OCI-LY7 (cell line): Measurements from ENCODE around the gene PNMA6E. TPM values are rescaled to one million over a fixed set of nuclear protein-coding genes. Genes with fewer than 3 reads are reported as not detected.

Source experiments
- BruUV-seq: library from RNA; stranded (reverse); fragments of 400-500 nt; replicated peaks from 2 replicates; lab custom pipeline; 2021; lab: Mats Ljungman, UMichigan
- CTCF ChIA-PET: fragments of 300-600 bp; sonication (Branson Sonifier 250); formaldehyde crosslinking; loops from one replicate; lab custom pipeline; 2022; ENCODE audit warnings: antibody characterized with exemption; ENCODE audit not compliant: unreplicated experiment; lab: Charles Lee
- POLR2A ChIA-PET: fragments of 300-600 bp; sonication (Branson Sonifier 250); formaldehyde crosslinking; loops from one replicate; lab custom pipeline; 2022; ENCODE audit warnings: antibody characterized with exemption; lab: Charles Lee
- DNase-seq: peaks from one replicate; pipeline ENCODE4 v3.0.0-alpha.2; 2015; ENCODE audit warnings: low spot score
- H2AFZ ChIP-seq: fragments of 200-600 bp; sonication (generic), shearing (Covaris generic); 2 replicates; pipeline ENCODE4 v1.6.1; 2014; ENCODE audit warnings: mild to moderate bottlenecking, antibody characterized with exemption, low read length, moderate library complexity
- H3K27ac ChIP-seq: fragments of 200-600 bp; sonication (generic); 2 replicates; pipeline ENCODE4 v1.5.1; 2014; ENCODE audit warnings: mixed run types, low read depth, mild to moderate bottlenecking, moderate library complexity, low read length, inconsistent platforms; ENCODE audit not compliant: poor library complexity, severe bottlenecking
- H3K36me3 ChIP-seq: fragments of 200-600 bp; sonication (generic); 2 replicates; pipeline ENCODE4 v1.6.1; 2014; ENCODE audit warnings: mild to moderate bottlenecking, antibody characterized with exemption, low read length, moderate library complexity, mixed read lengths; ENCODE audit not compliant: insufficient read depth
- H3K4me1 ChIP-seq: fragments of 200-600 bp; sonication (generic); 2 replicates; pipeline ENCODE4 v1.5.1; 2014; ENCODE audit warnings: mild to moderate bottlenecking, low read length; ENCODE audit not compliant: insufficient read depth, poor library complexity, severe bottlenecking
- H3K4me2 ChIP-seq: fragments of 200-600 bp; sonication (generic); 2 replicates; pipeline ENCODE4 v1.6.1; 2014; ENCODE audit warnings: mild to moderate bottlenecking, low read length
- H3K4me3 ChIP-seq: fragments of 200-600 bp; sonication (generic); 2 replicates; pipeline ENCODE4 v1.5.1; 2014; ENCODE audit warnings: mild to moderate bottlenecking, low read depth, low read length; ENCODE audit not compliant: poor library complexity, severe bottlenecking
- H3K79me2 ChIP-seq: fragments of 200-600 bp; sonication (generic); 2 replicates; pipeline ENCODE4 v1.6.1; 2016; ENCODE audit warnings: low read depth, mild to moderate bottlenecking, low read length, moderate library complexity, mixed read lengths; ENCODE audit not compliant: insufficient read depth
- H3K9me2 ChIP-seq: fragments of 200-600 bp; sonication (generic); 2 replicates; pipeline ENCODE4 v1.6.1; 2016; ENCODE audit warnings: mild to moderate bottlenecking, low read length, mixed read lengths; ENCODE audit not compliant: insufficient read depth
- H3K9me3 ChIP-seq: fragments of 200-600 bp; sonication (generic); 2 replicates; pipeline ENCODE4 v1.6.1; 2014; ENCODE audit warnings: mild to moderate bottlenecking, mixed run types, low read length, mixed read lengths
- H4K20me1 ChIP-seq: fragments of 200-600 bp; sonication (generic); 2 replicates; pipeline ENCODE4 v1.6.1; 2014; ENCODE audit warnings: mild to moderate bottlenecking, antibody characterized with exemption, low read length, moderate library complexity, mixed read lengths; ENCODE audit not compliant: insufficient read depth
- CTCF ChIP-seq: fragments of 200-600 bp; sonication (generic); conservative IDR thresholded peaks from 2 replicates; pipeline ENCODE4 v1.5.1; 2014; ENCODE audit warnings: mild to moderate bottlenecking, antibody characterized with exemption, low read length, moderate library complexity, mixed read lengths
- EZH2phosphoT487 ChIP-seq: fragments of 200-600 bp; sonication (generic); IDR thresholded peaks from 2 replicates; pipeline ENCODE4 v1.6.1; 2018; ENCODE audit warnings: low read depth, borderline replicate concordance, mild to moderate bottlenecking, mixed run types, antibody characterized with exemption, low read length, moderate library complexity, mixed read lengths
- intact Hi-C: fragments of 100-400 bp; cut with micrococcal nuclease; formaldehyde crosslinking; loops from one replicate; pipeline ENCODE4 v1.10.0; 2022; ENCODE audit not compliant: unreplicated experiment
- total RNA-seq, 2 experiments: library from RNA; depleted of rRNA in 1 of 2; stranded (reverse); fragments of >200 nt in 1 of 2; shearing (Covaris generic) in 1 of 2; gene quantifications; 2 replicates each; pipeline ENCODE4 v1.2.3, GENCODE V29; 2014 to 2022

PNMA6E gene
- total RNA-seq, 2 experiments from 2014 or later, result not detected

- Histone ChIP-seq H3K9me2 (no peaks in the 10 kb centered on the region), H2AFZ (no peak overlapping the region), H3K79me2 (no peaks in the 10 kb centered on the region), H4K20me1 (no peaks in the 10 kb centered on the region), H3K36me3 (no peaks in the 10 kb centered on the region), H3K4me3 (no peak overlapping the region), H3K9me3 (no peaks in the 10 kb centered on the region), H3K27ac (no peak overlapping the region), H3K4me1 (peaks cover 3% of the 10 kb centered on the region), H3K4me2 (no peak overlapping the region)
- CTCF ChIA-PET, result no interaction called here
- POLR2A ChIA-PET, result no interaction called here
- TF ChIP-seq EZH2phosphoT487 (no peak), CTCF (no peak)
- no TSS peak for BruUV-seq
- intact Hi-C loops, result no loop called here
- DNase-seq, result no peak
Measured at GRCh38 chrX:153410373-153410772, 9.2 kb upstream of the PNMA6E start.

GRCh38 chrX:153409414-153410101, 8.4 kb upstream of the PNMA6E start:
- no peaks in the 10 kb centered on the region for H3K9me3 ChIP-seq
- H3K36me3 ChIP-seq, result no peaks in the 10 kb centered on the region
- TF ChIP-seq EZH2phosphoT487 (no peak), CTCF (no peak)
- H3K79me2 ChIP-seq, result no peaks in the 10 kb centered on the region
- H3K9me2 ChIP-seq, result no peaks in the 10 kb centered on the region
- ChIA-PET CTCF (no interaction called here), POLR2A (no interaction called here)
- no peak overlapping the region for H3K4me2 ChIP-seq
- no peaks in the 10 kb centered on the region for H4K20me1 ChIP-seq
- no peak overlapping the region for H3K4me3 ChIP-seq
- H3K4me1 ChIP-seq, result peaks cover 3% of the 10 kb centered on the region
- no peak overlapping the region for H2AFZ ChIP-seq
- no TSS peak for BruUV-seq
- DNase-seq, result no peak
- intact Hi-C loops, result no loop called here
- H3K27ac ChIP-seq, result no peak overlapping the region

- intact Hi-C loops, result no loop called here
- POLR2A ChIA-PET, result no interaction called here
- DNase-seq, result no peak
Measured at GRCh38 chrX:153408871-153409351, 7.8 kb upstream of the PNMA6E start.

More at GRCh38 chrX:153408871-153409351, 7.8 kb upstream of the PNMA6E start:
- TF ChIP-seq CTCF, result no peak
- TF ChIP-seq EZH2phosphoT487, result no peak
- CTCF ChIA-PET, result no interaction called here
- H3K27ac ChIP-seq, result no peak overlapping the region
- BruUV-seq, result no TSS peak
- H3K4me3 ChIP-seq, result no peak overlapping the region
- H3K36me3 ChIP-seq, result no peaks in the 10 kb centered on the region
- no peaks in the 10 kb centered on the region for H3K9me3 ChIP-seq
- no peaks in the 10 kb centered on the region for H3K9me2 ChIP-seq
- H2AFZ ChIP-seq, result no peak overlapping the region
- H3K79me2 ChIP-seq, result no peaks in the 10 kb centered on the region
- H3K4me2 ChIP-seq, result no peak overlapping the region
- H3K4me1 ChIP-seq, result peaks cover 3% of the 10 kb centered on the region
- H4K20me1 ChIP-seq, result no peaks in the 10 kb centered on the region
